A673 (cell line): ENCODE data around the gene PXN. TPM values are rescaled to one million over a fixed set of nuclear protein-coding genes. Genes with fewer than 3 reads are reported as not detected.
A peak's percentile ranks its signal among the peaks of the same experiment; 100 is the strongest.
"Not testable (repeated sequence)": the region's sequence is repeated elsewhere in the genome, so short reads cannot be mapped to it uniquely, and the experiment has no call there.

ENCODE experiments used
- BruUV-seq: library from RNA; stranded (reverse); fragments of 400-500 nt; replicated peaks from 2 replicates; lab custom pipeline; 2021; lab: Mats Ljungman, UMichigan
- CTCF ChIA-PET: fragments of 300-600 bp; sonication (Branson Sonifier 250); formaldehyde crosslinking; loops from one replicate; lab custom pipeline; 2022; ENCODE audit warnings: antibody characterized with exemption; lab: Charles Lee
- POLR2A ChIA-PET: fragments of 300-600 bp; sonication (Branson Sonifier 250); formaldehyde crosslinking; loops from one replicate; lab custom pipeline; 2022; ENCODE audit warnings: antibody characterized with exemption; ENCODE audit not compliant: low non-redundant PET; lab: Charles Lee
- DNase-seq: peaks from one replicate; pipeline ENCODE4 v3.0.0-alpha.2; 2015; ENCODE audit warnings: low spot score
- H3K27ac ChIP-seq: fragments of 200-600 bp; sonication (generic); 2 replicates; pipeline ENCODE4 v1.5.1; 2016; ENCODE audit warnings: mixed run types, low read depth, mild to moderate bottlenecking, mixed read lengths, antibody characterized with exemption, low read length; ENCODE audit not compliant: poor library complexity, severe bottlenecking
- H3K27me3 ChIP-seq: fragments of 200-600 bp; sonication (generic); replicated peaks from 2 replicates; pipeline ENCODE4 v1.6.1; 2017; ENCODE audit warnings: mixed run types, low read depth, mild to moderate bottlenecking, mixed read lengths, antibody characterized with exemption, low read length; ENCODE audit not compliant: insufficient read depth, poor library complexity
- H3K36me3 ChIP-seq: fragments of 200-600 bp; sonication (generic); 2 replicates; pipeline ENCODE4 v1.6.1; 2016; ENCODE audit warnings: mixed run types, mild to moderate bottlenecking, mixed read lengths, antibody characterized with exemption, low read length; ENCODE audit not compliant: insufficient read depth, poor library complexity, severe bottlenecking
- H3K4me1 ChIP-seq: fragments of 200-600 bp; sonication (generic); 2 replicates; pipeline ENCODE4 v1.6.1; 2017; ENCODE audit warnings: mixed run types, mild to moderate bottlenecking, mixed read lengths, antibody characterized with exemption, low read length; ENCODE audit not compliant: insufficient read depth, poor library complexity, severe bottlenecking
- H3K4me3 ChIP-seq: fragments of 200-600 bp; sonication (generic); 2 replicates; pipeline ENCODE4 v1.5.1; 2016; ENCODE audit warnings: low read depth, mixed run types, mild to moderate bottlenecking, mixed read lengths, low read length; ENCODE audit not compliant: poor library complexity, severe bottlenecking
- H3K9me3 ChIP-seq: fragments of 200-600 bp; sonication (generic); 2 replicates; pipeline ENCODE4 v1.6.1; 2016; ENCODE audit warnings: mixed run types, low read depth, mild to moderate bottlenecking, mixed read lengths, antibody characterized with exemption, low read length; ENCODE audit not compliant: poor library complexity, severe bottlenecking
- CTCF ChIP-seq: fragments of 300-800, 200-600 bp; sonication (generic); conservative IDR thresholded peaks from 2 replicates; pipeline ENCODE4 v1.5.1; 2017; ENCODE audit warnings: low read depth, mild to moderate bottlenecking, antibody characterized with exemption, low read length, moderate library complexity, mixed read lengths
- EZH2 ChIP-seq: fragments of 200-600 bp; sonication (generic); IDR thresholded peaks from 2 replicates; pipeline ENCODE4 v1.6.1; 2017; ENCODE audit warnings: borderline replicate concordance, low read depth, mild to moderate bottlenecking, mixed read lengths, antibody characterized with exemption, low read length; ENCODE audit not compliant: poor library complexity, severe bottlenecking
- intact Hi-C: fragments of 100-400 bp; cut with micrococcal nuclease; formaldehyde crosslinking; loops from one replicate; pipeline ENCODE4 v1.10.0; 2022; ENCODE audit not compliant: unreplicated experiment
- total RNA-seq: library from RNA; stranded (reverse); gene quantifications from 2 replicates; pipeline ENCODE4 v1.2.3, GENCODE V29; 2021

Gene PXN
- total RNA-seq, 1 experiment from 2014 or later = 127 TPM

- no peak overlapping the region for H3K4me3 ChIP-seq
These were observed 28.0 kb downstream of the PXN start for GRCh38 chr12:120237360-120238171.

GRCh38 chr12:120236809-120237208, 28.7 kb downstream of the PXN start:
- BruUV-seq, H3K4me3 ChIP-seq, H3K36me3 ChIP-seq, DNase-seq, H3K9me3 ChIP-seq, intact Hi-C loops, H3K27ac ChIP-seq, H3K27me3 ChIP-seq: not testable (repeated sequence)
- H3K4me1 ChIP-seq = peaks cover 56% of the 10 kb centered on the region
- CTCF ChIA-PET = interaction anchor here (2.5 kb wide), 1 partner anchor 20 kb away, joined by 14 read pairs; no protein-coding TSS in a partner anchor
- POLR2A ChIA-PET = interaction anchor here (0.8 kb wide), 1 partner anchor 36 kb away, joined by 6 read pairs; the partner anchor contains the start of gene RPLP0

More at GRCh38 chr12:120237360-120238171, 28.0 kb downstream of the PXN start:
- ChIA-PET POLR2A (interaction anchor here (0.8 kb wide), 1 partner anchor 36 kb away, joined by 6 read pairs; the partner anchor contains the start of gene RPLP0), CTCF (no interaction called here)
- Histone ChIP-seq H3K4me1 (peaks cover 48% of the 10 kb centered on the region), H3K27ac (no peak overlapping the region), H3K9me3 (no peaks in the 10 kb centered on the region), H3K27me3 (no peaks in the 10 kb centered on the region), H3K36me3 (no peaks in the 10 kb centered on the region)
- TF ChIP-seq CTCF (no peak), EZH2 (no peak)
- intact Hi-C loops = no loop called here
- no TSS peak for BruUV-seq
- DNase-seq = no peak

GRCh38 chr12:120235369-120236323, 29.9 kb downstream of the PXN start:
- intact Hi-C loops = no loop called here
- POLR2A ChIA-PET = interaction anchor here (0.6 to 1.8 kb wide), 3 partner anchors 17 to 82 kb away, joined by 3 to 7 read pairs (median 3); partner anchors contain the start of gene RNU4-2
- Histone ChIP-seq H3K4me3 (no peak overlapping the region), H3K36me3 (no peaks in the 10 kb centered on the region), H3K27ac (peak overlapping the region; percentile 38), H3K27me3 (no peaks in the 10 kb centered on the region), H3K4me1 (peaks cover 67% of the 10 kb centered on the region), H3K9me3 (no peaks in the 10 kb centered on the region)
- peak; percentile 61 for DNase-seq
- CTCF ChIA-PET = interaction anchor here (0.8 to 2.5 kb wide), 7 partner anchors 8 to 48 kb away, joined by 3 to 25 read pairs (median 11); partner anchors contain the start of gene PXN
- TF ChIP-seq CTCF = peak; percentile 61
- TF ChIP-seq EZH2 = no peak
- no TSS peak for BruUV-seq
